CD4-positive, alpha-beta T cell treated with Interleukin-17A for 4 hours (primary cell): Measurements from ENCODE around the gene ATG101.

Experiments
- DNase-seq: peaks from one replicate; pipeline ENCODE4 v3.0.0-alpha.2; 2020; ENCODE audit warnings: mixed read lengths

The ATG101 gene

DNA sequence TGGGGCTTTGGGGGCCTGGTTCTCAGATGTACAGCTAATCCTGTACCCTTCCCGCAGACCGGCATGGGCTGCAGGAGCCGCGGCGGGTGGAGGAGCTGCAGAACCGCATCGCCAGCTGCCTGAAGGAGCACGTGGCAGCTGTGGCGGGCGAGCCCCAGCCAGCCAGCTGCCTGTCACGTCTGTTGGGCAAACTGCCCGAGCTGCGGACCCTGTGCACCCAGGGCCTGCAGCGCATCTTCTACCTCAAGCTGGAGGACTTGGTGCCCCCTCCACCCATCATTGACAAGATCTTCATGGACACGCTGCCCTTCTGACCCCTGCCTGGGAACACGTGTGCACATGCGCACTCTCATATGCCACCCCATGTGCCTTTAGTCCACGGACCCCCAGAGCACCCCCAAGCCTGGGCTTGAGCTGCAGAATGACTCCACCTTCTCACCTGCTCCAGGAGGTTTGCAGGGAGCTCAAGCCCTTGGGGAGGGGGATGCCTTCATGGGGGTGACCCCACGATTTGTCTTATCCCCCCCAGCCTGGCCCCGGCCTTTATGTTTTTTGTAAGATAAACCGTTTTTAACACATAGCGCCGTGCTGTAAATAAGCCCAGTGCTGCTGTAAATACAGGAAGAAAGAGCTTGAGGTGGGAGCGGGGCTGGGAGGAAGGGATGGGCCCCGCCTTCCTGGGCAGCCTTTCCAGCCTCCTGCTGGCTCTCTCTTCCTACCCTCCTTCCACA is 11.0 kb upstream of the ATG101 start:
- no peak for DNase-seq

DNA sequence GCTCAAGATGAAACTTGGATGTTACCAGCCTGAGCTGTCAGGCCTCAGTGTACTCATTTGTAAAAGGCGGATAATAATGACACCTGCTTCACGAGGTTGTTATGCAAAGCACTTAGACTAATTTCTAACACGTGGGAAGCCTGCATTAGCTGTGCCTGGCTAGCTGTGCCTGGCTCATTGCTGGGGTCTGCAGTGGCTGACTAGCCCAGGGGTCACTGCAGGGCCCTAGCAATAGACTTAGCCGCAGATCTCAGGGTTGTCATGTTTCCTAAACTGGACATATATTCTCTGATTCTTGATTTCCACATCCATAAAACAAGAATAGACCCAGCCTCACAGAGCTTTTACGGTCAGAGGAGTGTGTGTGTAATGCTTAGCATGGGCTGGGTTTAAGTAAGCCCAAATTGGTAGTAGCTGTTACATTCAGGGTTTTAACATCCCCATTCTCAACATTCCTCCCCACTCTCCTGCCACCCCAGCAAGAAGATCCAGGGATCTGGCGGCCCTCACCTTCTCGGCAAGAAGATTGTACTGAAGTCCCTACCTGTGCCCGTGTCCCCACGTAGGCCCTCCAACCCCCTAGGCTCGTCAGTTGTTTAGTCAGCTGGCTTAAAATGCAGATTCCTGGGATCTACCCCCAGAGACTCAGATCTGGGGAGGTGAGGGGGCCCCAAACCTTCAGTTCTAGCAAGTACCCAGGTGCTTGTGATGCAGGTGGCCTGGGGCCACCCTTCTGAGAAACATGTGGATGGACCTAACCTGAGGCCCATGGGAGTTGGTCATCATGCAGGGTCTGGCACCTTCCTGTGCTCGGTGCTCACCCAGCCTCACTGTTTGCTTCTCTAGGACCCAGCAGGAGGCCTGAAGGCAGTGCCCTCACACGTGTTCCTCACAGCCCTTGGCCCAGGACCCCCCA is 9.9 kb upstream of the ATG101 start:
- DNase-seq = no peak

DNA sequence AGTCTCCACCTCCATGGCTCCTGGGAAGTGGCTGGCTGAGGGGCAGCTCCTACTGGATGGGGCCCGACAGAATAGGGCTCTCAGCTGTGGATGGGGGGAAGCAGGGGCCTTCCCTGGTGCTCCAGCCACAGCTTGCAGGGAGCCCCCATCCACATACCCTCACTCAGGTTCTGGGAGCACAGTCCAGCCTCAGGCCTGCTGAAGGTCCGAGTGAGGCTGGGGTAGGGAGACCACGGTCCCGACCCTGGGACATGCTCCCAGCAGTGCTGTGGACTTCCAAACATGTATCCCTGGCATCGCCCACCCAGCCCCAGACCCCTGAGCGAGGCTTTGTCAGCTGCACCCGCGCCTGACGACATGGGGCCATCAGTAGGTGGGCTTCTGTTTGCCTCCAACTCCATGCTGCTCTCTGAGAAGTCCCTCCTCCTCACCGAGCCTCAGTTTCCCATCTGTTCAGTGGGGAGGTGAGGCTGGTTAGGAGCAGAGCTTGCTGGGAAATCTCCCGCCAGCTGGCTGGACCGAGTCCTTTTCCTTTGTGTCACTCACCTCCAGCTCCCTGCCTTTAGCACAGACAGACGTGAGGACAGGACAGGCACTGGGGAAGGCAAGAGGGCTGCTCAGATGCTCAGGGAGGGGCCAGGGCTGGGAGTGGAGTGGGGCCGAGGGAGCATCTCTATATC is 9.1 kb upstream of the ATG101 start:
- no peak for DNase-seq

DNA sequence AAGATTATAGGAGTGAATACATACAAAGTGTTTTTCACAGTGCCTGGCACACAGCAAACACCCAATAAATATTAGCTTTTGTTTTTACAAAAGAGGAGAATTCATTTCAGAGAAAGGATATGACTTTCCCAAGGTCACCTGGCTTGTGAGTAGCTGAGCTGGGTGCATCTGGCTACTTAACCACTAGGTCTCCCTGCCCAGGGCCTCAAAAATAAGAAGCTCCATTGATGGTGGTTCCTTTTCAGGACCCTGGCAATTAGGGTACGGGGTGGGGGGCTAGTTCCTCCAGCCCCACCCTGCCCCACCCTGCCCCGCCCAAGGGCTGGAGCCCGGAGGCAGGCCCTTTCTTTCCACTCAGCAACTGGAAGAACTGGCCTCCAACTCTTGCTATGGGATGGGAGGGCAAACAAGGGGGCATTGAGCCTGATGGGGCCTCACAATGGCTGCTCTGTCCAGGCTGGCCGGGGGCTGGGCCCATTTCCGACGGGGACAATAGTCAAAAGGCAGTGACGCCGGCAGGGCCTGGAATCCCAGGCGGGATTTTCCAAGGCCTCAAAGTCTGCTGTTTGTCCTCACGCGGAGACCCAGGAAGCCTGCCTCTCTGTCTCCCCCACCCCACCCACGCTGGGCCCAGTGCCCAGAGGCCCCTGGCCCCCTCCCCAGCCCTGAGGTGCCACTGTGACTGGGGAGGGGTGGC is 8.2 kb upstream of the ATG101 start:
- no peak for DNase-seq

DNA sequence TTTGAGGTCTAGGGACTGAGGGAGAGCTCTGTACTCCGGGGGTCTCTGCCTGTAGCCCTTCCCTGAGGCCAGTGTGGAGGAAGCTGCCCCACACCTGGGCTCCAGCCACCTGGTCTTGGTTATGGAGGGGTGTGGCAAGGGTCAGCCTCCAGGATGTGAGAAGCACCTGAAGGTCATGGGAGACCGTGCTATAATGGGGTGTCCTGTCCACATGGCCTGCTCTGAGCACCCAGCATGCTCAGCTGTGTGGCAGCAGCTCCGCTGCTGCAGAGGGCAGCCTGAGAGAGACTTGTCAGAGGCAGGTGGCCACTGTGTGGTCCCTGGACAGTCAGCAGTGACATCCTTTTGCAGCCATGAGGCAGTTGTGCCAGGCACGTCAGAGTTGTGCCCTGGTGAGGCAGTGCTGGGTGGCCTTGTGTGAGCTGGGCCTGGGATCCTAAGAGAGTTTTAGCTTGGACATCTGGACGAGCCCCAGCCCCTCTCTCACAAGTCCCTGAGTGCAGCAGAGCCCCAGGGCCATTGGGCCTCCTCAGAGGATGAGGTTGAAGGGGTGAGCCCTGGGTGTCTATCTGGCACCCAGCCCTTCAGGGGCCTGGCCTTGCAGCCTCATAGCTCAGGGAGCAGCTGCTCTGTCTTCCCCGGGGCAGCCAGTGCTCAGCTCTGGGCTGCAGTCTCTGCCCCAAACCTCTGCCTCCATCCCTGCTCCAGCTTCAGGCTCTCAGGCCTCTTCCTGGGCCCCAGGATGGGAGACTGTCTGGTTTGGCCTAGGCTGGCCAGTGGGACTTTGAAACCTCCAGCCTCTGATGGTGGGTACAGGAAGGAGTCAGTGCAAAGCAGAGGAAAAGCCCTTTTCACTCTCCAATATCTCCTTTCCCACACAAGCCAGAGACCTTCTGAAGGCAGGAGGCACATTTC is 7.4 kb upstream of the ATG101 start:
- DNase-seq = no peak

DNA sequence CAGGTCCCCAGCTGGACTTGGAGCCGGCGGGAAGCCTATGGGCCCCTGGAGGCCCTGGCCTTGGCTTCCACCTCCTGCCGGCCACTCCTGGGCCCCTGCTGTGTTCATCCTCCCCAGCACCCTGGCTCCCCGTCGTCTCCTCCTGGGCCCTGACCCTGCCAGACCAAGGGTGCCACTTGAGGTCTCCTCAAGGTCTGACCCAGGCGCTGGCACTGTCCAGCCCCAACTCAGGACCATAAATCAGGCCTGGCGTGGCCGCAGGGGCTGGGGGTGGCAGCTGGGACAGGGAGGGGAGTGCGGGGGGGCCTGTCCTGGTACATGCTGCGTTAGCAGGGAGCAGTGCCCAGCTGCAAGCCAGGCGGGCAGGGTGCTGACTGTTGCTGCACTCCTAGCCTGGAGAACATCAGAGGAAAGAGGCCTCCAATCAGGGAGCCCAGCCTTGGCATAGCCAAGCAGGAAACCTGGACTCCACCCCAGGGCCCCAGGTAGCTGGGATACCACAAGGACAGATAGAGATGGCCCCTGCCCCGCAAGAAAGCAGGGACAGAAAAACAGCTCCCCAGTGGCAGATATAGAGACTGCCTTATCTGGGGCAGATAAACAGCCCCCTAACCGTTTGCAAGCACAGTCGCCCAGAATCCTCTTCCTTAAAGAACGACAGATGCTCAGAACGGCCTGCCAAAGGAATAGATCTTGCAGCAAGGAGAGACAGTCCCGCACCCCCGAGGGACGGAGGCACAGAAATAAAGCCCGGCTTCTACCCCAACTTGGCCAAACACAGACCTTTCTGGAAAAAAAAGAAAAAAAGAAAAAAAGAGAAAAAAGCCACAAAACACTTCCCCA is 6.5 kb upstream of the ATG101 start:
- DNase-seq = no peak

DNA sequence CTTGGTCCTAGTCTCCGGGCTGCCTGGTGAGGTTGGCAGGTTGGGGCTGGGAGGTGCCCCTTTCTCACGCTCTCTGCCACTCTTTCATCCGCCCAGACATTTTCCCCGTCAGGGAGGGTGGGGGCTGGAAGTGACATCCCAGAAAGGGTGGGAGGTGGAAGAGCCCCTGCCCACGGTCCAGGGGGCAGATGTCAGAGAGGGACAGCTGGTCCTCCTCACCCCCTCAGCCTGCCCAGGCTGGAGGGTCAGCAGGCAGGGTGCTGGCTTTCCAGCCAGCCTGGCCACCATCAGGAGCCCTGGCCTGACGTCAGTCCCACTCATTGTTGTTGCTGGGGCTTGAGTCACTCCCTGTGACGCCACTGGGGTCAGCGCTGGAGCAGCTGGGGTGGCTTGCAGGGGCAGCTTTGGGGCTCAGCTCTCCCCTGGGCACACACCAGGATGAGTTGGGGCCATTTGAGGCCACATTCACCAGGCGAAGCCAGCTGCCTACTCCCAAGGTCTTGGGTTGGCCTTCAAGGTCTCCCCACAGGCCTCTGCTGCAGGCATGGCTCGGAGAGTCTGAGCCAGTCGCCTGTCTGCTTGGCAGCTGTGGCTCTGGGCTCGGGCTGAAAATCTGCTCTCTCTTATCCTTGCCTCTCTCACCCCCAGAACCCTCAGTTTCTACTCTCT is 5.7 kb upstream of the ATG101 start:
- no peak for DNase-seq

DNA sequence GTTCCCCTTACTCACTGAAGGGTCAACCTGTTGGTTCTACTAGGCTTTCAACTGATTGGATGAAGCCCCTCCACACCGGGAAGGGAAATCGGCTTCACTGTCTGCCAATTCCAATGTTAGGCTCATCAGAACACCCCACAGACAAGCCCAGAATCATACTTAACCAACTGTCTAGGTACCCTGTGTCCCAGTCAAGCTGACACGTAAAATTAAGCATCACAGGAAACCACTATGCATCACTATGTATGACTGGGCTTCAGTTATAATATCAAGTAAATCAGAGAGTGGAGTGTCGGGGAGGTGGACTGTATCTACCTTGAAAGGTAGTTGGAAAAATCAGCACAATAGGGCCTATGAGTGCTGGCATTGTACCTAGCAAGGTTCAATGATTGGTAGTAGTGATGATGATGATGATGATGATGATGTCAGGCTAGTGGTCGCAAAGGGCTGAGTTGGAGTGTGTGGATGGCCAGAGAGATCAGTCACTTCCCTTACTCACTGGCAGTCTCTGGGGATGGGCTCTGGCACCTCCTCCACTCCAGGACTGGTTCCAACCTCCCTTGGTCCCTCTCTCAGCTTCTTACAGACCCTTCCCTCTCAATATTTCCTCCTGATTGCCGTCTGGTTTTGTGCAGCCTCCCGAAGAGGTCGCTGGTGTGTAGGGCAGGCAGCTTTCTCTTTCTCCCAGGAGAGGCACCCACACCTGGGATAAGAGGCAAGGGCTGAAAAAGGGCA is 3.3 kb upstream of the ATG101 start:
- no peak for DNase-seq

DNA sequence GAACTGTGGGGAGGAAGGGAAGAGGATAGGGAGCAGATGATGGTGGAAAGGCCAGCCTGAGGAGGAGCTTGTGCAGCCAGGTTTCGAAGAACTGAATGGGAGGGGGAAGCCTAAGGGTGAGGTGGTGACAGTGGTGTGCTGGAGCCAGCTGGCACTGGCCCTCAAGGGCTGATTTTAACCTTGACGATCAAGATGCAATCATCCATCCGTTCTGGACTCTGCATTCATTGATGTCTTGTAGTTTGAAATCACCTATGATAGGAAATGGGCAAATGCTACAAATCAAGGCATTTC is 2.8 kb upstream of the ATG101 start:
- no peak for DNase-seq

DNA sequence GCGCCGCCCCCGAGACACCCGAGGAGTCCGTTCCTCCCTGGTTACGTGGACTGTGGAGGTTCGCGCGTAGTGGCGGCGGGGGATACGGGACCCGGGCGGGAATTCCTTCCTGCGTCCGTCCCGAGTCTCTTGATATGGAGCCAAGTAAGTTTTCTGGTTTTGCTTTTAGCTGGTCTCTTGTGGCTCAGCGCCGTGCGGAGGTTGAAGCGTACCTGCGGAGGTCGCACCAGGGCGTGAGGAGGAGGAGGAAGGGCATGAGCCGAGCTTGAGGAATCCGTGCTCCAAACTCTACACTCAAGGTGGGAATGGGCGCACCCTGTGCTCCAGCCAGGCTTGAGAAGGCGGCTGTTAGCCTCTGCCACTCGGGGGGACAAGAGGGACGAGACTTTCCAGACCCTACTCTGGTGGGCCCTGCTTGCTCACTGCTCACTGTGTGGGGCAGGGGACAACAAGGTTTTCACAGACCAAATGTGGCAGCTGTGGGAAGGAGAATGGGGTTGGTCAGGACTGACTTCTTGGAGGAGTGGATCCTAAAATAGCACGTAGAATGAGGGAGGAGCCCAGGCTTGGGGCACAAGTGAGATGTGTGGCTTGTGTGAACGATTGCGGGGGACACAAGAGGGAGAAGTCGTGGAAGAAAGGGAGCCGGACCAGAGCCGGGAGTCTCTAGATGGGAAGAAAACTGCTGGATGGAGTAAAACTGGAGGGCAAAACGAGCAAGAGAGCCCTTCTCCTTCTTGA is 577 bp downstream of the ATG101 start:
- DNase-seq = no peak

DNA sequence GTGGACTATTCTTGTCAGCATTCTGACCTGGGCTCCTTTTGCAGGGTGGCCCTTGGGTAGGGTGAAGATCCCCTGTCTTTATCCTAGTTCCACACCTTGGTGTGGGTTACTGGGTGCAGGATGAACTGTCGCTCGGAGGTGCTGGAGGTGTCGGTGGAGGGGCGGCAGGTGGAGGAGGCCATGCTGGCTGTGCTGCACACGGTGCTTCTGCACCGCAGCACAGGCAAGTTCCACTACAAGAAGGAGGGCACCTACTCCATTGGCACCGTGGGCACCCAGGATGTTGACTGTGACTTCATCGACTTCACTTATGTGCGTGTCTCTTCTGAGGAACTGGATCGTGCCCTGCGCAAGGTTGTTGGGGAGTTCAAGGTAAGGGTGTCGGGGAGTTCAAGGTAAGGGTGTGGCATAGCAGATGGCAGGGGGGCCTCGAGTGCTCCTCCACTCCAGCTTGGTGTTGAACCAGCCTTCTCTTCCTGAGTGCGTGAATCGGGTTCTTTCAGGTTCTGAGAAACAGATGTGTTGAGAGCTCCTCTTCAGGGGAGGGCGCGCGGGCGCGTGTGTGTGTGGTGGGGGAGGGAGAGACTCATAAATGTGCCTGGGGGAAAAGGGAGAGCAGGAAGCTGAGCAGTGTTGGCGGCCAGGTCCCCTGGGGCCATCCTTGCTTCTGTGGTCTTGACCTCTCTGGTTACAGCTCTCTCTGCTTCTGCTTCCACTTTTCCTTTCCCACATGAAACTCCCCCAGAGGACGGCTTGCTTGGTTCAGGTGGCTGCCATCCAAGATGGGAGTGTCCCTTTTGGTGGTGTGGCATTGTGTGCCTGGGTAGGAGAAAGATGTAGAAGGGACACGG is 4.0 kb downstream of the ATG101 start:
- no peak for DNase-seq

DNA sequence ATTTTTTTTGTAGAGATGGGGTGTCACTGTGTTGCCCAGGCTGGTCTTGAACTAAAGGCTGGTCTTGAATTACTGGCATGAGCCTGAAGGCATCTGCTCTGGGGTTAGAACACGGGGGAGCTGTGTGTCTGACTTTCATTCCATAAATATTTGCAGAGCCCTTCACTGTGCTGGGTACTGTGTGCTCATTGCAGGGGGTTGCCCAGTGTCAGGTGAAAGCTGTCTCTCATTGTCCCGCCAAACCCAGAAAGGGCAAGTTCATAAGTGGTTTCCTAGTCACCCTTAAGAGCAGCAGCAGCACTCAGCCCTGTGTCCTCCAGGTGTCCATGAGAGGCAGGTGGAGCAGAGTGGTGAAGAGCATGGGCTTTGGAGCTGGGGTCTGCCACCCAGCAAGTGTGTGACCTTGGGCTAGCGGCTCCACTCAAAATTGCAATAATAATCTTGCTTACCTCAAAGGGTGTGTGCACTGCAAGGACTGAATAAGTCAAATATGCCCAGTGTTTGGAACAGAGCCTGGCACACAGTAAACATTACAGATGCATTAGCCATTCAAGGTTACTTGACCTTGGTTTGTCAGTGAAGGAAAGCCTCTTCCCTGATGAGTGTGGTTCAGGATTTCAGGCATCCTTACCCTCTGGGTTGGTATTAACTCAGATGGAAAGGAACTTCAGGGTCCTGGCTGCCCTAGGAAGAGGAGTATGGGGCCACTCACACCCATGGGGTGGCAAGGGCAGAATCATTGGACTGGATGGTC is 5.4 kb downstream of the ATG101 start:
- DNase-seq = no peak

DNA sequence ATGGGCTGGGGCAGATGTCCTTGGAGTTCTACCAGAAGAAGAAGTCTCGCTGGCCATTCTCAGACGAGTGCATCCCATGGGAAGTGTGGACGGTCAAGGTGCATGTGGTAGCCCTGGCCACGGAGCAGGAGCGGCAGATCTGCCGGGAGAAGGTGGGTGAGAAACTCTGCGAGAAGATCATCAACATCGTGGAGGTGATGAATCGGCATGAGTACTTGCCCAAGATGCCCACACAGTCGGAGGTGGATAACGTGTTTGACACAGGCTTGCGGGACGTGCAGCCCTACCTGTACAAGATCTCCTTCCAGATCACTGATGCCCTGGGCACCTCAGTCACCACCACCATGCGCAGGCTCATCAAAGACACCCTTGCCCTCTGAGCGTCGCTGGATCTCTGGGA is 7.0 kb downstream of the ATG101 start:
- DNase-seq = no peak

DNA sequence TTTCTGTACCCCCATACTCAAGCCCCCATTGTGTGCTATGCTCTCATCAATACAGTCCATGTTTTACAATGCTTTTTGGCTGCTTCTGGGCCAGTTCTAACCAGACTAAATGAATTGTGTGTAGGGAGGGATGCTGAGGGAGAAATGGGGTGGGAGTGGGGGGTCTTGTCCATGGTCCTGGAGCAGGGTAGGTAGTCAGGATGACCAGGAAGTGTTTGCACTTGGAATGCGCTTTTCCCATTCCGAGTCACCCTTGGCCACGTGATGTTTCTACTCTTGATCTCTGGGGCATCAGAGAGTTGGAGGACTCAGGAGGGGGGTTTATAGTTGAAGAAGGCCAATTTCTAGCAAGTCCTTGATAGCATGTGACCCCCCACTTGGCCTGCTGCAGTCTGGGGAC is 8.5 kb downstream of the ATG101 start:
- no peak for DNase-seq

DNA sequence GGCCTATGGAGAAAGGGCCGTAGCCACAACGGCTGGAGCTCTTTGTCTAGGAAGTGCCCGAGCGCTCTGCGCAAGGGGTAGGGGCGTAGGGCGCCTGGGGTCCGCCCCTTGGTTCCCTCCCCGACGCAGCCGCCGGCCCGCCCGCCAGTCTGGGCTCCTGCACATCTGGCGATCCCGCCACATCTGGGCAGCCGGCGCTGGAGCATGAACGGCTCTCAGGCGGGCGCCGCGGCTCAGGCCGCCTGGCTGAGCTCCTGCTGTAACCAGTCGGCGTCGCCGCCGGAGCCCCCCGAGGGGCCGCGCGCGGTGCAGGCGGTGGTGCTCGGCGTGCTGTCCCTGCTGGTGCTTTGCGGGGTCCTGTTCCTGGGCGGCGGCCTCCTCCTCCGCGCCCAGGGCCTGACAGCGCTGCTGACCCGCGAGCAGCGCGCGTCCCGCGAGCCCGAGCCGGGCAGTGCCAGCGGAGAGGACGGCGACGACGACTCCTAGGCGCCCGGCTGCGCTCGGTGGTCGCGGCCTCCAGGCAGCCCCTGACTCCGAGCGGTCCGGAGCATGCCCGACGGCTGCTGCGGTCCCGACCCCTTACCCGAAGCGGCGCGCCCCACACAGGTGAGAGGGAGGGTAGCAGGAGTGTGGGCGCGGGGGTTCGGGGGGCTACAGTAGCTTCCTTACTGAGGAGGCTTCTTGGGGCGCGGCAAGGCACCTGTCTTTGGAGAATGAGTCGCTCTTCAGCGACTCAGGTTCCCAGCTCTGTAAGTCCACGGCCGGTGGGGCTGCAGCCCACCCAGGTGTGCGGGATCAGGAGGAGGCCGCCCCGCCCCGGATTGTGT is 10.0 kb downstream of the ATG101 start, which contains the start of gene SMIM41:
Gene SMIM41, plus strand, starts transcription at position 129 of the 827 bp plus-strand sequence. Its CDS starts 76 bp downstream, at position 205.
- no peak for DNase-seq
